HEK293 (cell line): ENCODE measurements around the gene SLC17A6.

Experiments used
- CTCF ChIA-PET: fragments of 350-600 bp; formaldehyde crosslinking; extraction: SDS; loops from one replicate; lab custom pipeline; 2021; ENCODE audit warnings: antibody characterized with exemption; lab: Yijun Ruan, JAX
- POLR2A ChIA-PET: fragments of 300-600 bp; formaldehyde crosslinking; extraction: SDS; loops from one replicate; lab custom pipeline; 2020; ENCODE audit warnings: antibody characterized with exemption, inconsistent platforms; lab: Yijun Ruan, JAX
- H3K27ac ChIP-seq: fragments of 200-500 bp; sonication (Bioruptor generic); 2 replicates; pipeline ENCODE4 v1.5.1; 2014; ENCODE audit warnings: low read depth, low read length, control low read depth, inconsistent platforms; ENCODE audit errors: extremely low read depth
- H3K36me3 ChIP-seq, 2 experiments: fragments of 200-500 bp in 1 of 2; sonication (Bioruptor generic) in 1 of 2; 1 replicate in 1 of 2; 2 replicates in 1 of 2; pipeline ENCODE4 v1.5.1; 2014 to 2017; ENCODE audit warnings: inconsistent platforms in 2 of 2, low read length in 2 of 2; ENCODE audit not compliant: control insufficient read depth in 2 of 2, insufficient read depth in 1 of 2
- H3K4me1 ChIP-seq: fragments of 200-500 bp; sonication (Bioruptor generic); 2 replicates; pipeline ENCODE4 v1.5.1; 2014; ENCODE audit warnings: mild to moderate bottlenecking, low read length, inconsistent platforms; ENCODE audit not compliant: control insufficient read depth, insufficient read depth
- H3K4me3 ChIP-seq: 2 replicates; pipeline ENCODE4 v1.5.1; 2011; ENCODE audit warnings: low read depth, mild to moderate bottlenecking, control low read depth, low read length, moderate library complexity
- H3K9me3 ChIP-seq: fragments of 200-500 bp; sonication (Bioruptor generic); 2 replicates; pipeline ENCODE4 v1.5.1; 2014; ENCODE audit warnings: low read depth, low read length, inconsistent platforms; ENCODE audit not compliant: control insufficient read depth, insufficient read depth
- KLF7 ChIP-seq: fragments of 450-650 bp; formaldehyde crosslinking; IDR thresholded peaks from 2 replicates; pipeline ENCODE4 v1.5.1; 2016; ENCODE audit warnings: missing biosample characterization, missing genetic modification characterization, borderline replicate concordance
- MEIS1 ChIP-seq: sonication (generic); formaldehyde crosslinking; IDR thresholded peaks from 2 replicates; pipeline ENCODE4 v1.8.1; 2022; ENCODE audit warnings: missing genetic modification reagents, mild to moderate bottlenecking, borderline replicate concordance
- PRDM2 ChIP-seq: fragments of 450-650 bp; formaldehyde crosslinking; IDR thresholded peaks from 2 replicates; pipeline ENCODE4 v1.5.1; 2016; ENCODE audit warnings: missing biosample characterization, missing genetic modification characterization, borderline replicate concordance
- TRIM28 ChIP-seq: IDR thresholded peaks from 2 replicates; pipeline ENCODE4 v1.6.1; 2011; ENCODE audit warnings: low read length, control low read depth, borderline replicate concordance
- ZNF19 ChIP-seq: fragments of 450-650 bp; formaldehyde crosslinking; IDR thresholded peaks from 2 replicates; pipeline ENCODE4; 2016; ENCODE audit warnings: missing biosample characterization, missing genetic modification characterization, low read depth
- ZNF274 ChIP-seq, 2 experiments: fragments of 200-500 bp in 1 of 2; fragments of 450-650 bp in 1 of 2; sonication (Bioruptor generic) in 1 of 2; formaldehyde crosslinking in 1 of 2; IDR thresholded peaks; 2 replicates each; pipeline versions ENCODE4 v1.5.1 to v1.6.1; 2014 to 2016; ENCODE audit warnings: borderline replicate concordance in 1 of 2, inconsistent platforms in 1 of 2, low read length in 1 of 2, missing biosample characterization in 1 of 2, missing genetic modification characterization in 1 of 2
- ZNF292 ChIP-seq: fragments of 450-650 bp; formaldehyde crosslinking; IDR thresholded peaks from 2 replicates; pipeline ENCODE4 v1.5.1; 2016; ENCODE audit warnings: low read depth, missing biosample characterization, missing genetic modification characterization, borderline replicate concordance
- ZNF335 ChIP-seq: fragments of 450-650 bp; formaldehyde crosslinking; conservative IDR thresholded peaks from 2 replicates; pipeline ENCODE4 v1.5.1; 2016; ENCODE audit warnings: missing biosample characterization, missing genetic modification characterization
- ZNF350 ChIP-seq: fragments of 450-650 bp; formaldehyde crosslinking; IDR thresholded peaks from 2 replicates; pipeline ENCODE4 v1.5.0; 2017; ENCODE audit warnings: missing biosample characterization, mild to moderate bottlenecking, missing genetic modification characterization
- ZNF555 ChIP-seq: fragments of 450-650 bp; formaldehyde crosslinking; conservative IDR thresholded peaks from 2 replicates; pipeline ENCODE4 v1.5.1; 2017; ENCODE audit warnings: missing biosample characterization, mild to moderate bottlenecking, missing genetic modification characterization, inconsistent platforms
- ZNF626 ChIP-seq: fragments of 450-650 bp; sonication (Bioruptor Pico); formaldehyde crosslinking; IDR thresholded peaks from 2 replicates; pipeline ENCODE4 v1.5.1; 2018; ENCODE audit warnings: missing biosample characterization, missing genetic modification characterization, inconsistent platforms
- ZNF701 ChIP-seq: fragments of 450-650 bp; formaldehyde crosslinking; IDR thresholded peaks from 2 replicates; pipeline ENCODE4 v1.5.1; 2016; ENCODE audit warnings: missing biosample characterization, missing genetic modification characterization
- ZNF76 ChIP-seq: fragments of 450-650 bp; formaldehyde crosslinking; IDR thresholded peaks from 2 replicates; pipeline ENCODE4; 2016; ENCODE audit warnings: low read depth, missing biosample characterization, missing genetic modification characterization, borderline replicate concordance
- TF ChIP-seq, protein P1 (sequence below): fragments of 450-650 bp; formaldehyde crosslinking; IDR thresholded peaks from 2 replicates; pipeline ENCODE4 v1.5.1; 2016; ENCODE audit warnings: missing biosample characterization, missing genetic modification characterization, borderline replicate concordance

SLC17A6 gene

GRCh38 chr11:22339611-22340010 is 1.4 kb downstream of the SLC17A6 start:
- ChIA-PET CTCF (interaction anchor here (1.4 kb wide), 1 partner anchor 170 kb away, joined by 3 read pairs; no protein-coding TSS in a partner anchor), POLR2A (no interaction called here)
- no peaks in the 10 kb centered on the region for H3K36me3 ChIP-seq
- TF ChIP-seq ZNF292 (tag by site-specific recombination) = no peak
- H3K9me3 ChIP-seq = no peaks in the 10 kb centered on the region
- H3K27ac ChIP-seq = no peak overlapping the region
- no peak overlapping the region for H3K4me3 ChIP-seq
- H3K4me1 ChIP-seq = no peaks in the 10 kb centered on the region

DNA sequence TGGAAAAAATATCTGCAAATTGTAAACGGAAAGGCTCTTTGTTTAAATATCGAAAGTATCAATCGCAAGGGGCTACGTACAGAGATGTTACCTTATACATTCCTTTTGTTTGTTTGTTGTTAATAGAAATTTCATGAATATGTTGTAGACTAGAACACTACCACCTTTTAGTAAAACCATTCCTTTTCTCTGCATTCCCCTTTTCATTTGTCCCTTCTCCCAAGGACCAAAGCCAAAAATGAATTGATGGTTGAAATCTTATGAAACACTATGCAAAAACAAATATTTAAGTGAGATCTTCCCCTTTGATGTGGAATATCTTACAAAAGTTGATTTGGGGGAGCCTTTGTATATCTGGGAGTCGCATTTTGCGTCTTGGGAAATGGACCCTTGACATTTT is 2.1 kb downstream of the SLC17A6 start:
- no peaks in the 10 kb centered on the region for H3K9me3 ChIP-seq
- no peak overlapping the region for H3K4me3 ChIP-seq
- no peak for TF ChIP-seq ZNF555
- TF ChIP-seq ZNF274 (IDR thresholded peaks at IDR 0.05; ENCODE audit: low read length) = no peak
- no peak for TF ChIP-seq ZNF274 (tag by site-specific recombination; IDR thresholded peaks at IDR 0.05; ENCODE audit: borderline replicate concordance)
- no peak for TF ChIP-seq PRDM2 (tag by site-specific recombination)
- no peak for TF ChIP-seq ZNF76 (tag by site-specific recombination)
- no peak for TF ChIP-seq ZNF626 (tag by site-specific recombination)
- no peak for TF ChIP-seq ZNF335 (tag by site-specific recombination)
- no peak for TF ChIP-seq KLF7
- no peak for TF ChIP-seq MEIS1 (CRISPR knock-in tag)
- TF ChIP-seq ZNF701 = no peak
- TF ChIP-seq, protein P1, sequence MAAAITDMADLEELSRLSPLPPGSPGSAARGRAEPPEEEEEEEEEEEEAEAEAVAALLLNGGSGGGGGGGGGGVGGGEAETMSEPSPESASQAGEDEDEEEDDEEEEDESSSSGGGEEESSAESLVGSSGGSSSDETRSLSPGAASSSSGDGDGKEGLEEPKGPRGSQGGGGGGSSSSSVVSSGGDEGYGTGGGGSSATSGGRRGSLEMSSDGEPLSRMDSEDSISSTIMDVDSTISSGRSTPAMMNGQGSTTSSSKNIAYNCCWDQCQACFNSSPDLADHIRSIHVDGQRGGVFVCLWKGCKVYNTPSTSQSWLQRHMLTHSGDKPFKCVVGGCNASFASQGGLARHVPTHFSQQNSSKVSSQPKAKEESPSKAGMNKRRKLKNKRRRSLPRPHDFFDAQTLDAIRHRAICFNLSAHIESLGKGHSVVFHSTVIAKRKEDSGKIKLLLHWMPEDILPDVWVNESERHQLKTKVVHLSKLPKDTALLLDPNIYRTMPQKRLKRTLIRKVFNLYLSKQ (tag by site-specific recombination) = no peak
- TF ChIP-seq TRIM28 = no peak
- TF ChIP-seq ZNF350 = no peak
- no peak for TF ChIP-seq ZNF19 (tag by site-specific recombination)
- H3K27ac ChIP-seq = no peak overlapping the region
- H3K36me3 ChIP-seq = no peaks in the 10 kb centered on the region
- H3K4me1 ChIP-seq = no peaks in the 10 kb centered on the region
- ChIA-PET CTCF (interaction anchor here (1.4 kb wide), 1 partner anchor 171 kb away, joined by 3 read pairs; no protein-coding TSS in a partner anchor), POLR2A (no interaction called here)
